ENCODE data around the gene CEP152.

GRCh38 chr15:48696627-48697312 is 114.1 kb downstream of the CEP152 start:
- TF ChIP-seq CTCF (IDR thresholded peaks at IDR 0.05), result no peak
- TF ChIP-seq EZH2 (IDR thresholded peaks at IDR 0.05; ENCODE audit: borderline replicate concordance, insufficient read depth, low read depth, low read length, poor library complexity, severe bottlenecking), result no peak

Data from B cell (primary cell).